Tibial nerve (tissue), 3 donors: ENCODE results near the gene GHRL.

Source experiments
- CTCF ChIP-seq, 5 experiments: fragments of 200-600 bp in 3 of 5; fragments of 450-650 bp in 2 of 5; sonication (generic) in 3 of 5; IDR thresholded peaks; one replicate each; pipeline ENCODE4 v1.5.1; 2016 to 2019; ENCODE audit warnings: antibody characterized with exemption in 5 of 5, mild to moderate bottlenecking in 3 of 5, moderate library complexity in 2 of 5
- POLR2A ChIP-seq, 2 donors: fragments of 450-650 bp; IDR thresholded peaks; one replicate each; pipeline ENCODE4 v1.6.1; 2017; ENCODE audit warnings: antibody characterized with exemption in 2 of 2, mild to moderate bottlenecking in 2 of 2, moderate library complexity in 2 of 2

- TF ChIP-seq CTCF (IDR thresholded peaks at IDR 0.05) (no peak), POLR2A (IDR thresholded peaks at IDR 0.05) (no peak)
Observed at GRCh38 chr3:10269443-10269842, 23.3 kb downstream of the GHRL start.
